Esophagus muscularis mucosa (tissue), 4 donors: Measurements from ENCODE around the gene KLC1. TPM values are rescaled to one million over a fixed set of nuclear protein-coding genes. Genes with fewer than 3 reads are reported as not detected.

ENCODE experiments used
- DNase-seq: peaks from one replicate; pipeline ENCODE4 v3.0.0-alpha.2; 2017; ENCODE audit errors: extremely low spot score
- H3K27ac ChIP-seq, 4 donors: fragments of 200-600 bp; sonication (generic); replicated peaks in 1 of 4; 1 replicate in 3 of 4; 2 replicates in 1 of 4; pipeline ENCODE4 v1.5.1; 2016 to 2019; ENCODE audit warnings: mild to moderate bottlenecking in 1 of 4
- H3K27me3 ChIP-seq, 4 donors: fragments of 200-600 bp; sonication (generic); one replicate each; pipeline versions ENCODE4 v1.5.1 to v1.6.0; 2016 to 2019
- H3K36me3 ChIP-seq, 4 donors: fragments of 200-600 bp; sonication (generic); one replicate each; pipeline ENCODE4 v1.5.1; 2016 to 2019
- H3K4me1 ChIP-seq, 4 donors: fragments of 200-600 bp; sonication (generic); one replicate each; pipeline ENCODE4 v1.5.1; 2016 to 2019
- H3K4me3 ChIP-seq, 4 donors: fragments of 200-600 bp; sonication (generic); 1 replicate in 2 of 4; 2 replicates in 2 of 4; pipeline ENCODE4 v1.5.1; 2016 to 2019; ENCODE audit warnings: mild to moderate bottlenecking in 4 of 4, moderate library complexity in 1 of 4
- H3K9me3 ChIP-seq, 4 donors: fragments of 200-600 bp; sonication (generic); 1 replicate in 3 of 4; 2 replicates in 1 of 4; pipeline ENCODE4 v1.5.1; 2016 to 2019
- CTCF ChIP-seq, 3 experiments: fragments of 200-600 bp in 2 of 3; fragments of 450-650 bp in 1 of 3; sonication (generic) in 2 of 3; IDR thresholded peaks; one replicate each; pipeline ENCODE4 v1.5.1; 2017 to 2019; ENCODE audit warnings: antibody characterized with exemption in 3 of 3, mild to moderate bottlenecking in 2 of 3, moderate library complexity in 1 of 3
- EP300 ChIP-seq: sonication (generic); formaldehyde crosslinking; IDR thresholded peaks from one replicate; pipeline ENCODE4 v1.6.1; 2017; ENCODE audit warnings: antibody characterized with exemption
- POLR2A ChIP-seq: fragments of 450-650 bp; IDR thresholded peaks from one replicate; pipeline ENCODE4 v1.6.1; 2017; ENCODE audit warnings: antibody characterized with exemption, moderate library complexity, mild to moderate bottlenecking, low read depth
- POLR2AphosphoS5 ChIP-seq, 2 donors: sonication (generic); formaldehyde crosslinking; IDR thresholded peaks; one replicate each; pipeline ENCODE4 v1.6.1; 2017; ENCODE audit warnings: antibody characterized with exemption in 2 of 2
- WGBS: methylation state at CpG from one replicate; pipeline ENCODE4 v1.1.5; 2018; 5-methylcytosine and 5-hydroxymethylcytosine counted together
- intact Hi-C: fragments of 100-400 bp; cut with DNase I; formaldehyde crosslinking; loops from one replicate; pipeline ENCODE4 v1.15.1; 2023
- total RNA-seq, 4 donors: library from RNA; depleted of rRNA; stranded (reverse); fragments of >200 nt; gene quantifications; one replicate each; pipeline versions ENCODE4 v1.1.0 to v1.2.1, GENCODE V29; 2016

KLC1 gene
- total RNA-seq, 4 donors from 2014 or later: 285 to 343 (median 312) TPM

GRCh38 chr14:103692159-103692558, 63.1 kb downstream of the KLC1 start:
- peaks cover 30 to 46% (median 39%) of the 10 kb centered on the region in 4 donors for H3K4me1 ChIP-seq
- 93% methylated on average over 17 of the region's 17 CpGs for WGBS
- H3K36me3 ChIP-seq: peaks cover 18 to 65% (median 55%) of the 10 kb centered on the region in 4 donors
- intact Hi-C loops: no loop called here
- H3K9me3 ChIP-seq: no peaks in the 10 kb centered on the region
- TF ChIP-seq EP300 (no peak), POLR2AphosphoS5 (IDR thresholded peaks at IDR 0.05) (no peak), POLR2A (no peak), CTCF (IDR thresholded peaks at IDR 0.05) (no peak)
- H3K4me3 ChIP-seq: no peak overlapping the region
- H3K27me3 ChIP-seq: no peaks in the 10 kb centered on the region
- no peak for DNase-seq
- no peak overlapping the region for H3K27ac ChIP-seq

GRCh38 chr14:103692871-103693270, 63.9 kb downstream of the KLC1 start:
- Histone ChIP-seq H3K4me3 (no peak overlapping the region), H3K36me3 (peaks cover 18 to 67% (median 54%) of the 10 kb centered on the region in 4 donors), H3K9me3 (no peaks in the 10 kb centered on the region), H3K27me3 (no peaks in the 10 kb centered on the region), H3K4me1 (peaks cover 37 to 53% (median 46%) of the 10 kb centered on the region in 4 donors), H3K27ac (no peak overlapping the region)
- DNase-seq: no peak
- 84% methylated on average over 6 of the region's 12 CpGs for WGBS
- TF ChIP-seq POLR2AphosphoS5 (IDR thresholded peaks at IDR 0.05): no peak
- intact Hi-C loops: no loop called here

GRCh38 chr14:103693515-103693914, 64.5 kb downstream of the KLC1 start:
- H3K9me3 ChIP-seq: no peaks in the 10 kb centered on the region
- peaks cover 43 to 57% (median 52%) of the 10 kb centered on the region in 4 donors for H3K4me1 ChIP-seq
- no peak overlapping the region for H3K27ac ChIP-seq
- no peak for TF ChIP-seq EP300
- TF ChIP-seq CTCF (IDR thresholded peaks at IDR 0.05): no peak
- no peak for TF ChIP-seq POLR2A
- no peak for TF ChIP-seq POLR2AphosphoS5 (IDR thresholded peaks at IDR 0.05)
- no peak overlapping the region for H3K4me3 ChIP-seq
- WGBS: 94% methylated on average over 20 of the region's 22 CpGs
- no peaks in the 10 kb centered on the region for H3K27me3 ChIP-seq
- intact Hi-C loops: no loop called here
- no peak for DNase-seq
- H3K36me3 ChIP-seq: peaks cover 18 to 67% (median 54%) of the 10 kb centered on the region in 4 donors

GRCh38 chr14:103694572-103695026, 65.6 kb downstream of the KLC1 start:
- no peaks in the 10 kb centered on the region for H3K27me3 ChIP-seq
- TF ChIP-seq EP300 (no peak), POLR2AphosphoS5 (IDR thresholded peaks at IDR 0.05) (no peak), CTCF (IDR thresholded peaks at IDR 0.05) (no peak), POLR2A (no peak)
- intact Hi-C loops: no loop called here
- peak overlapping the region in 1 of 4 donors; percentile 20 for H3K27ac ChIP-seq
- H3K4me1 ChIP-seq: peaks cover 47 to 57% (median 53%) of the 10 kb centered on the region in 4 donors
- H3K4me3 ChIP-seq: no peak overlapping the region
- no peaks in the 10 kb centered on the region for H3K9me3 ChIP-seq
- DNase-seq: no peak
- peaks cover 23 to 67% (median 58%) of the 10 kb centered on the region in 4 donors for H3K36me3 ChIP-seq
- WGBS: 87% methylated on average over 20 of the region's 20 CpGs

GRCh38 chr14:103695296-103696069, 66.5 kb downstream of the KLC1 start:
- no peak overlapping the region for H3K4me3 ChIP-seq
- H3K36me3 ChIP-seq: peaks cover 23 to 74% (median 66%) of the 10 kb centered on the region in 4 donors
- intact Hi-C loops: no loop called here
- no peaks in the 10 kb centered on the region for H3K27me3 ChIP-seq
- TF ChIP-seq EP300: no peak
- TF ChIP-seq POLR2A: no peak
- TF ChIP-seq CTCF (IDR thresholded peaks at IDR 0.05): no peak
- TF ChIP-seq POLR2AphosphoS5 (IDR thresholded peaks at IDR 0.05): no peak
- H3K27ac ChIP-seq: peak overlapping the region; percentile 8 to 82 (median 68)
- peaks cover 50 to 58% (median 54%) of the 10 kb centered on the region in 4 donors for H3K4me1 ChIP-seq
- H3K9me3 ChIP-seq: no peaks in the 10 kb centered on the region
- DNase-seq: no peak
- WGBS: 44% methylated on average over 14 of the region's 14 CpGs
